Effector memory CD8-positive, alpha-beta T cell (primary cell): ENCODE data around the gene KNG1.
A peak's percentile ranks its signal among the peaks of the same experiment; 100 is the strongest.

Experiments used
- ATAC-seq: fragments of 150-1000 bp; cut with Tn5 transposase; replicated peaks from 2 replicates; pipeline ENCODE4 v1.10.0; 2021; ENCODE audit warnings: mild to moderate bottlenecking, moderate library complexity
- DNase-seq, 3 experiments: peaks; one replicate each; pipeline ENCODE4 v3.0.0; 2021
- H3K27ac Mint-ChIP-seq, 2 donors: one replicate each; pipeline ENCODE4 v1.8.0; 2022; ENCODE audit warnings: mild to moderate bottlenecking in 2 of 2, mixed read lengths in 2 of 2, moderate library complexity in 2 of 2
- H3K27me3 Mint-ChIP-seq, 2 donors: one replicate each; pipeline ENCODE4 v1.8.0; 2022; ENCODE audit warnings: mixed read lengths in 2 of 2
- H3K36me3 Mint-ChIP-seq: one replicate; pipeline ENCODE4 v1.8.0; 2022; ENCODE audit warnings: mild to moderate bottlenecking, moderate library complexity, mixed read lengths; ENCODE audit not compliant: insufficient read depth
- H3K4me1 Mint-ChIP-seq, 2 donors: one replicate each; pipeline ENCODE4 v1.8.0; 2022; ENCODE audit warnings: low read depth in 2 of 2, mixed read lengths in 2 of 2
- H3K4me3 Mint-ChIP-seq, 2 donors: one replicate each; pipeline ENCODE4 v1.8.0; 2022; ENCODE audit warnings: mild to moderate bottlenecking in 2 of 2, mixed read lengths in 2 of 2, moderate library complexity in 2 of 2
- H3K9me3 Mint-ChIP-seq, 2 donors: one replicate each; pipeline ENCODE4 v1.8.0; 2022; ENCODE audit warnings: mixed read lengths in 2 of 2

Gene KNG1

DNA sequence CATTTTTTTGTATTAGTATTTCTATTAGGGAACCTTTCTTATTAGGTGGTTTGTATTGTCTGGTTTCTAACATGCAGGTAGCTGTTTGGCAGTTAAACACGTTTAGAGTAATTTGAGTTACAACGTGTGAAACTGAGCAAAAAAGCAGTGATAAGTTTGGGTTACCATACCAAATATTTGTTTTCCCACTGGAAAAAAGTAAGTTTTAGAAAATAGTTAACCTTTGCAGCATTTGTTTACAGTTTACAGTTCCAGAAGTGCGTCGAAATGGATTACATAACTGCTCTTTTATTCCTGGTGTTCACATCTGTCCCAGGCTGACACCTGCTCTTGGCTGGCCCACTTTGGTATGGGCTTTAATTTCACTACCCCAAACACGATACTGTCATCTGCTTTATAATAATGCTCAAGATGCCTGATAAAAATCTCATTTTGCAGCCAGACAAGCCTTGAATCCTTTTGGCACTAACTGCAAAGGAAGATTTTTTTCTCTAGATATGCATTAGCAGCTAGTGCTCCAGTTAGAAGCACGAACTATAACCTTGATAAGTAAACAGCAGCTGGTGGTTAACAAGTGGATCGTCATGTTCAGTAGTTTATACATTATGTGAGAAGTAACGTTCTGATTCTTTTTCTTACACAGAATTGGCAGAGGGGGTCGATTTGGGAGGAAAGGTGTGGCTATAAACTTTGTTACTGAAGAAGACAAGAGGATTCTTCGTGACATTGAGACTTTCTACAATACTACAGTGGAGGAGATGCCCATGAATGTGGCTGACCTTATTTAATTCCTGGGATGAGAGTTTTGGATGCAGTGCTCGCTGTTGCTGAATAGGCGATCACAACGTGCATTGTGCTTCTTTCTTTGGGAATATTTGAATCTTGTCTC, 71.6 kb downstream of the KNG1 start:
- no peaks in the 10 kb centered on the region for H3K27me3 Mint-ChIP-seq
- ATAC-seq (peak; percentile 15), DNase-seq (no peak)
- peak overlapping the region; percentile 97 to 98 for H3K4me3 Mint-ChIP-seq
- peak overlapping the region; percentile 91 to 99 for H3K27ac Mint-ChIP-seq
- H3K4me1 Mint-ChIP-seq = peaks cover 45 to 47% of the 10 kb centered on the region in 2 donors
- H3K36me3 Mint-ChIP-seq = peaks cover 90% of the 10 kb centered on the region
- H3K9me3 Mint-ChIP-seq = no peaks in the 10 kb centered on the region

DNA sequence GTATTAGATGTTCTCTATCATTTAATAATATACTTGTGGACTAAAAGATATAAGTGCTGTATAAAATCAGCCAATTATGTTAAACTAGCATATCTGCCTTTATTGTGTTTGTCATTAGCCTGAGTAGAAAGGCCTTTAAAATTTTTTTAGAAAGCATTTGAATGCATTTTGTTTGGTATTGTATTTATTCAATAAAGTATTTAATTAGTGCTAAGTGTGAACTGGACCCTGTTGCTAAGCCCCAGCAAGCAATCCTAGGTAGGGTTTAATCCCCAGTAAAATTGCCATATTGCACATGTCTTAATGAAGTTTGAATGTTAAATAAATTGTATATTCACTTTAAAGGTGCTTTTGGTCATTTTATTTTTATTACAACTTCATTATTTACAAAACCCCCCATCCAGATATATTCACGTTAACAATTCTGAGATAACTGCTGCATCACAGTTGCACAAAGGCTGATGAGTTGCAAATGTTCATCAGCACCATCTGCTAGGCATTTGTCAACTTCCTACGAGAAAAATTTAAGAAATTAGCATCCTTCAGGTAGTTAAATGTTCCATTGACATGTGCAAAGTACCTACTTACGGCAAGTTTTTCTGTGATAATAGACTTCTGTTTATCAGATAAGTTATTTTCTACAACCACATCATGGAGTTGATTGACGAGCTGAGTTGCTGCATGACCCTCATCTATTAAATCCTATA, 72.5 kb downstream of the KNG1 start:
- Mint-ChIP-seq H3K9me3 (no peaks in the 10 kb centered on the region), H3K27ac (peak overlapping the region; percentile 91 to 99), H3K36me3 (peaks cover 90% of the 10 kb centered on the region), H3K4me3 (peak overlapping the region; percentile 25 to 97), H3K4me1 (peaks cover 38 to 39% of the 10 kb centered on the region in 2 donors), H3K27me3 (no peaks in the 10 kb centered on the region)
- DNase-seq (no peak), ATAC-seq (no peak)

DNA sequence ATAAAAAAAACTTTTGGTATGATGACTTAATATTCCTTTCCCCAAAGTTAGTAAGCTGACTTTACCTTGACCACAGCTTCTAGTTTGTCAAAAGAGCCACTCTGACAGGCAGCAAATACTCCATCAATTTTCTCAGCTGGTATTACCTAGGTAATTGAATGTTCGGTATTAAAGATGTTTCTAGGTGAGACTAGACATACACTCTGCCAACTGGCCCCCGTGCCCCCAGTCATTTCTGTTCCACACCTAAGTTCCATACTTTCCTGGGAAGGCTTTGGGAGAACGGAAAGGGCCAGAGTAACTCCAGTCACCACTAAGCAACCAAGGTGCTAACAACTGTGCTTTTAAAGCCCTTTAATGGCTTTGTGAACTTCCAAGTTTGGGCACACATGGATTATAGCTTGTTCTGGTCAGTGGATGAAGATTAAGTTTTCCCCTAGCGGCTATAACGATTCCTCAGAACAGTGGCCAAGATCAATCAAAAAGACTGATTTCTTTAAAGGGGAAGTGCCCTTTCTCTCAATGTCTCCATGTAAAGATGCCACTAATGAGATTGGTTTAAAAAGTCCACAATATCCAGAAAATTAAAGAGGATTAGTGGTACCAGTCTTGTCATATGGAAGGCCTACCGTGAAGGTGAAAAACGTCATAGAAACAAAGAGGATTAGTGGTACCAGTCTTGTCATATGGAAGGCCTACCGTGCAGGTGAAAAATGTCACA, 73.3 kb downstream of the KNG1 start:
- H3K9me3 Mint-ChIP-seq = no peaks in the 10 kb centered on the region
- H3K4me1 Mint-ChIP-seq = peaks cover 32 to 33% of the 10 kb centered on the region in 2 donors
- H3K36me3 Mint-ChIP-seq = peaks cover 87% of the 10 kb centered on the region
- H3K27ac Mint-ChIP-seq = peak overlapping the region; percentile 73 to 91
- no peak for DNase-seq
- H3K4me3 Mint-ChIP-seq = peak overlapping the region in 1 of 2 donors; percentile 12
- H3K27me3 Mint-ChIP-seq = no peaks in the 10 kb centered on the region
- peak; percentile 13 for ATAC-seq
